Measurements from ENCODE around the gene SLC4A1AP. TPM values are rescaled to one million over a fixed set of nuclear protein-coding genes. Genes with fewer than 3 reads are reported as not detected.

Gene SLC4A1AP
- total RNA-seq, 4 donors from 2014 or later = 9.0 to 21.1 (median 16.1) TPM

DNA sequence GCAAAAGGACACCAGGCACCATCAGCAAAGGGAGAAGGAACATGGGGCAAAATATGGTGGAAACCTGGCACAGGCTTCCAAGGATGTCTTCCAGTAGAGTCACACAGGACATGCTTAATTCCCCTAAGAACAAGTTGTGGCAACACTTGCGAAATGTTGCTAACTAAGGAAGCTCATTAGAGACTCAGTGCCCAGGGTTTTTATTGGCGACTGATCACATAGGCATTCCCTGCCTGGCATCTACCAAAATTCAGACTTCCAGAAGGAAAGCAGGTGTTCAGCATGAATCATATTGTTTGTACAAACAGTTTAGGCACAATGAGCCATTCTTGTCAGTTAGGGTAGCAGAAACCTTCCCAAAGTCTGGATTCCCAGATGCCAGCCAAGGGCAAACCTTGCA lies 25.7 kb downstream of the SLC4A1AP start:
- Histone ChIP-seq H3K9me3 (no peaks in the 10 kb centered on the region), H3K27ac (no peak overlapping the region), H3K4me1 (no peaks in the 10 kb centered on the region), H3K27me3 (no peaks in the 10 kb centered on the region), H3K36me3 (peaks cover 0 to 48% (median 16%) of the 10 kb centered on the region in 4 donors), H3K4me3 (no peak overlapping the region)
- intact Hi-C loops (cut with DNase I; ENCODE audit: low total_unique reads) (no loop called here), in situ Hi-C loops (cut with MboI; ENCODE audit: low pct_ligation_motif_present in 1 of 4, low pct_unique_long_range_greater_than_20kb in 1 of 4, low sequenced_read_pairs in 3 of 4) (no loop called here)
- no peak for TF ChIP-seq POLR2A (IDR thresholded peaks at IDR 0.05)
- TF ChIP-seq, protein P1, sequence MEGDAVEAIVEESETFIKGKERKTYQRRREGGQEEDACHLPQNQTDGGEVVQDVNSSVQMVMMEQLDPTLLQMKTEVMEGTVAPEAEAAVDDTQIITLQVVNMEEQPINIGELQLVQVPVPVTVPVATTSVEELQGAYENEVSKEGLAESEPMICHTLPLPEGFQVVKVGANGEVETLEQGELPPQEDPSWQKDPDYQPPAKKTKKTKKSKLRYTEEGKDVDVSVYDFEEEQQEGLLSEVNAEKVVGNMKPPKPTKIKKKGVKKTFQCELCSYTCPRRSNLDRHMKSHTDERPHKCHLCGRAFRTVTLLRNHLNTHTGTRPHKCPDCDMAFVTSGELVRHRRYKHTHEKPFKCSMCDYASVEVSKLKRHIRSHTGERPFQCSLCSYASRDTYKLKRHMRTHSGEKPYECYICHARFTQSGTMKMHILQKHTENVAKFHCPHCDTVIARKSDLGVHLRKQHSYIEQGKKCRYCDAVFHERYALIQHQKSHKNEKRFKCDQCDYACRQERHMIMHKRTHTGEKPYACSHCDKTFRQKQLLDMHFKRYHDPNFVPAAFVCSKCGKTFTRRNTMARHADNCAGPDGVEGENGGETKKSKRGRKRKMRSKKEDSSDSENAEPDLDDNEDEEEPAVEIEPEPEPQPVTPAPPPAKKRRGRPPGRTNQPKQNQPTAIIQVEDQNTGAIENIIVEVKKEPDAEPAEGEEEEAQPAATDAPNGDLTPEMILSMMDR (IDR thresholded peaks at IDR 0.05) = no peak
- no peak for TF ChIP-seq EP300 (IDR thresholded peaks at IDR 0.05; ENCODE audit: low read depth)
- TF ChIP-seq POLR2AphosphoS5 (IDR thresholded peaks at IDR 0.05) = no peak
- no peak for DNase-seq
- WGBS, 2 donors (ENCODE audit: low coverage in 1 of 2) = 85 to 100% methylated on average over 2 of the region's 2 CpGs

- Histone ChIP-seq H3K36me3 (peaks cover 0 to 46% (median 16%) of the 10 kb centered on the region in 4 donors), H3K27ac (no peak overlapping the region), H3K27me3 (no peaks in the 10 kb centered on the region), H3K4me3 (no peak overlapping the region), H3K4me1 (no peaks in the 10 kb centered on the region), H3K9me3 (no peaks in the 10 kb centered on the region)
- intact Hi-C loops (cut with DNase I; ENCODE audit: low total_unique reads) (no loop called here), in situ Hi-C loops (cut with MboI; ENCODE audit: low pct_ligation_motif_present in 1 of 4, low pct_unique_long_range_greater_than_20kb in 1 of 4, low sequenced_read_pairs in 3 of 4) (no loop called here)
- TF ChIP-seq, protein P1 (IDR thresholded peaks at IDR 0.05) = no peak
- TF ChIP-seq POLR2AphosphoS5 (IDR thresholded peaks at IDR 0.05) = no peak
- no peak for TF ChIP-seq POLR2A (IDR thresholded peaks at IDR 0.05)
- no peak for TF ChIP-seq EP300 (IDR thresholded peaks at IDR 0.05; ENCODE audit: low read depth)
- DNase-seq = no peak
Measured at GRCh38 chr2:27690052-27690451, 26.4 kb downstream of the SLC4A1AP start.

- intact Hi-C loops (cut with DNase I; ENCODE audit: low total_unique reads) = no loop called here
- no peaks in the 10 kb centered on the region for H3K27me3 ChIP-seq
- H3K27ac ChIP-seq = no peak overlapping the region
- no peak overlapping the region for H3K4me3 ChIP-seq
- H3K9me3 ChIP-seq = no peaks in the 10 kb centered on the region
- H3K4me1 ChIP-seq = no peaks in the 10 kb centered on the region
- 82 to 88% methylated on average over 1 of the region's 1 CpG for WGBS, 2 donors (ENCODE audit: low coverage in 1 of 2)
- H3K36me3 ChIP-seq = peaks cover 0 to 11% (median 5%) of the 10 kb centered on the region in 4 donors
- no peak for TF ChIP-seq EP300 (IDR thresholded peaks at IDR 0.05; ENCODE audit: low read depth)
- TF ChIP-seq POLR2A (IDR thresholded peaks at IDR 0.05) = no peak
- TF ChIP-seq POLR2AphosphoS5 (IDR thresholded peaks at IDR 0.05) = no peak
- TF ChIP-seq, protein P1 (IDR thresholded peaks at IDR 0.05) = no peak
- in situ Hi-C loops (cut with MboI; ENCODE audit: low pct_ligation_motif_present in 1 of 4, low pct_unique_long_range_greater_than_20kb in 1 of 4, low sequenced_read_pairs in 3 of 4) = no loop called here
- DNase-seq = no peak
Measured at GRCh38 chr2:27697660-27698059, 34.0 kb downstream of the SLC4A1AP start.

- peaks cover 0 to 15% (median 12%) of the 10 kb centered on the region in 4 donors for H3K4me1 ChIP-seq
- 44 to 72% methylated on average over 2 to 5 of the region's 5 CpGs for WGBS, 2 donors (ENCODE audit: low coverage in 1 of 2)
- DNase-seq = no peak
- TF ChIP-seq POLR2A (IDR thresholded peaks at IDR 0.05) = no peak
- no peak for TF ChIP-seq EP300 (IDR thresholded peaks at IDR 0.05; ENCODE audit: low read depth)
- TF ChIP-seq, protein P1 (IDR thresholded peaks at IDR 0.05) = no peak
- no peak for TF ChIP-seq POLR2AphosphoS5 (IDR thresholded peaks at IDR 0.05)
- H3K27me3 ChIP-seq = no peaks in the 10 kb centered on the region
- intact Hi-C loops (cut with DNase I; ENCODE audit: low total_unique reads) = no loop called here
- in situ Hi-C loops (cut with MboI; ENCODE audit: low pct_ligation_motif_present in 1 of 4, low pct_unique_long_range_greater_than_20kb in 1 of 4, low sequenced_read_pairs in 3 of 4) = no loop called here
- H3K9me3 ChIP-seq = no peaks in the 10 kb centered on the region
- H3K27ac ChIP-seq = no peak overlapping the region
- H3K36me3 ChIP-seq = peaks cover 0 to 4% (median 0%) of the 10 kb centered on the region in 4 donors
- H3K4me3 ChIP-seq = no peak overlapping the region
Measured at GRCh38 chr2:27701676-27702075, 38.0 kb downstream of the SLC4A1AP start.

Data from transverse colon (tissue), 4 donors.